A549 (cell line): ENCODE measurements around the gene STIM1. TPM values are rescaled to one million over a fixed set of nuclear protein-coding genes. Genes with fewer than 3 reads are reported as not detected.

Experiments
- ATAC-seq, 2 experiments: fragments of 200-7000 bp in 1 of 2; fragments of >200 bp in 1 of 2; cut with Nextera tagmentation in 1 of 2; cut with Tn5 transposase in 1 of 2; 3 replicates each; pipeline versions ENCODE4 v1.8.0 to v1.9.1; 2018 to 2020; ENCODE audit warnings: mild to moderate bottlenecking in 1 of 2, moderate library complexity in 1 of 2
- CTCF ChIA-PET: fragments of 300-600 bp; sonication (Branson Sonifier 250); formaldehyde crosslinking; extraction: SDS; loops from one replicate; lab custom pipeline; 2021; ENCODE audit warnings: antibody characterized with exemption, inconsistent platforms; lab: Yijun Ruan, JAX
- POLR2A ChIA-PET: fragments of 350-600 bp; formaldehyde crosslinking; extraction: SDS; loops from one replicate; lab custom pipeline; 2021; ENCODE audit warnings: antibody characterized with exemption, inconsistent platforms; lab: Yijun Ruan, JAX
- DNase-seq, 2 experiments: peaks; one replicate each; pipeline versions ENCODE4 v3.0.0 to v3.0.0-alpha.2; 2011 to 2016; ENCODE audit warnings: low read depth in 1 of 2, low spot score in 1 of 2
- FAIRE-seq: peaks from 2 replicates; lab custom pipeline; 2011; peaks lifted over from hg19 to GRCh38; lab: Jason Lieb, UNC
- H3K27ac ChIP-seq, 2 experiments: fragments of >200 bp; sonication (Bioruptor Twin); formaldehyde crosslinking; 3 replicates each; pipeline ENCODE4 v1.5.1; 2016 to 2017
- H3K4me1 ChIP-seq: fragments of >200 bp; sonication (Bioruptor Twin); formaldehyde crosslinking; 3 replicates; pipeline ENCODE4 v1.6.1; 2016
- H3K4me2 ChIP-seq: fragments of >200 bp; sonication (Bioruptor Twin); formaldehyde crosslinking; 3 replicates; pipeline ENCODE4 v1.6.1; 2016
- H3K4me3 ChIP-seq: fragments of >200 bp; sonication (Bioruptor Twin); formaldehyde crosslinking; 3 replicates; pipeline ENCODE4 v1.5.1; 2016
- H3K9me3 ChIP-seq: fragments of >200 bp; sonication (Bioruptor Twin); formaldehyde crosslinking; 3 replicates; pipeline ENCODE4 v1.6.1; 2016
- BHLHE40 ChIP-seq: IDR thresholded peaks from 2 replicates; pipeline ENCODE4 v1.6.1; 2012; ENCODE audit warnings: low read depth, low read length, inconsistent platforms
- CHD4 ChIP-seq: fragments of 200-600 bp; sonication (generic); IDR thresholded peaks from 2 replicates; pipeline ENCODE4 v1.6.1; 2016; ENCODE audit warnings: antibody characterized with exemption, mild to moderate bottlenecking, borderline replicate concordance
- E2F6 ChIP-seq: IDR thresholded peaks from 2 replicates; pipeline ENCODE4 v1.6.1; 2012; ENCODE audit warnings: low read depth, borderline replicate concordance
- EHMT2 ChIP-seq: fragments of 200-600 bp; sonication (generic); IDR thresholded peaks from 2 replicates; pipeline ENCODE4 v1.6.1; 2016; ENCODE audit warnings: antibody characterized with exemption, low read depth, mild to moderate bottlenecking, moderate library complexity
- EP300 ChIP-seq, 2 experiments: fragments of >200 bp; sonication (Bioruptor Twin); formaldehyde crosslinking; IDR thresholded peaks; 2 replicates in 1 of 2; 3 replicates in 1 of 2; pipeline ENCODE4 v1.6.1; 2016 to 2017
- ESRRA ChIP-seq: fragments of 150-350 bp; IDR thresholded peaks from 2 replicates; pipeline ENCODE4 v1.6.1; 2014; ENCODE audit warnings: mild to moderate bottlenecking, low read length, borderline replicate concordance
- FOSB ChIP-seq: fragments of 250-450 bp; sonication (Bioruptor Pico); IDR thresholded peaks from 2 replicates; pipeline ENCODE4 v1.5.0; 2020; ENCODE audit warnings: mild to moderate bottlenecking, moderate library complexity
- FOSL2 ChIP-seq, 2 experiments: fragments of 450-650 bp in 1 of 2; fragments of >200 bp in 1 of 2; sonication (Bioruptor Twin) in 1 of 2; formaldehyde crosslinking; IDR thresholded peaks; 2 replicates each; pipeline versions ENCODE4 v1.5.0 to v1.6.1; 2016 to 2020; ENCODE audit warnings: mild to moderate bottlenecking in 1 of 2, moderate library complexity in 1 of 2
- FOXS1 ChIP-seq: fragments of 250-450 bp; sonication (Bioruptor Pico); IDR thresholded peaks from 2 replicates; pipeline ENCODE4 v1.5.0; 2020; ENCODE audit warnings: mild to moderate bottlenecking, moderate library complexity
- GATA3 ChIP-seq: IDR thresholded peaks from 2 replicates; pipeline ENCODE4 v1.6.1; 2012; ENCODE audit warnings: borderline replicate concordance
- HOXB5 ChIP-seq: fragments of 250-450 bp; sonication (Bioruptor Pico); IDR thresholded peaks from 2 replicates; pipeline ENCODE4 v1.5.0; 2020; ENCODE audit warnings: mild to moderate bottlenecking, moderate library complexity
- JUN ChIP-seq, 2 experiments: fragments of >200 bp; sonication (Bioruptor Twin); formaldehyde crosslinking; IDR thresholded peaks; 2 replicates in 1 of 2; 3 replicates in 1 of 2; pipeline ENCODE4 v1.6.1; 2016 to 2017
- JUNB ChIP-seq: fragments of >200 bp; sonication (Bioruptor Twin); formaldehyde crosslinking; IDR thresholded peaks from 2 replicates; pipeline ENCODE4 v1.6.1; 2016
- KDM5A ChIP-seq: fragments of 200-600 bp; sonication (generic); IDR thresholded peaks from 2 replicates; pipeline ENCODE4 v1.6.1; 2016; ENCODE audit warnings: antibody characterized with exemption, mild to moderate bottlenecking
- NFE2L2 ChIP-seq: fragments of 150-350 bp; conservative IDR thresholded peaks from 2 replicates; pipeline ENCODE4 v1.6.1; 2014; ENCODE audit warnings: low read length
- NPAS2 ChIP-seq: fragments of 250-450 bp; sonication (Bioruptor Pico); IDR thresholded peaks from 2 replicates; pipeline ENCODE4 v1.8.0; 2022; ENCODE audit warnings: mild to moderate bottlenecking, moderate library complexity, borderline replicate concordance
- POLR2AphosphoS2 ChIP-seq: conservative IDR thresholded peaks from 2 replicates; pipeline ENCODE4 v1.6.1; 2012; ENCODE audit warnings: low read length, improper control_type of control experiment, inconsistent platforms
- RAD21 ChIP-seq, 2 experiments: fragments of >200 bp in 1 of 2; sonication (Bioruptor Twin) in 1 of 2; formaldehyde crosslinking in 1 of 2; IDR thresholded peaks in 1 of 2; conservative IDR thresholded peaks in 1 of 2; 2 replicates in 1 of 2; 3 replicates in 1 of 2; pipeline ENCODE4 v1.6.1; 2012 to 2018; ENCODE audit warnings: inconsistent platforms in 1 of 2
- RCOR1 ChIP-seq: fragments of 150-350 bp; IDR thresholded peaks from 2 replicates; pipeline ENCODE4 v1.6.1; 2014; ENCODE audit warnings: antibody characterized with exemption, low read length, low read depth
- RFX5 ChIP-seq: fragments of 450-650 bp; IDR thresholded peaks from 2 replicates; pipeline ENCODE4 v1.7.1; 2014; ENCODE audit warnings: antibody characterized with exemption, mild to moderate bottlenecking, moderate library complexity
- RNF2 ChIP-seq: fragments of 200-600 bp; sonication (generic); IDR thresholded peaks from 2 replicates; pipeline ENCODE4 v1.6.1; 2016; ENCODE audit warnings: low read depth, mild to moderate bottlenecking, antibody characterized with exemption, moderate library complexity, borderline replicate concordance
- SMC3 ChIP-seq: fragments of >200 bp; sonication (Bioruptor Twin); formaldehyde crosslinking; IDR thresholded peaks from 3 replicates; pipeline ENCODE4 v1.6.1; 2018; ENCODE audit warnings: inconsistent platforms
- TFCP2L1 ChIP-seq: fragments of 250-450 bp; sonication (Bioruptor Pico); IDR thresholded peaks from 2 replicates; pipeline ENCODE4 v1.5.0; 2021; ENCODE audit warnings: mild to moderate bottlenecking
- WGBS: methylation state at CpG from one replicate; pipeline ENCODE4 v1.1.6; 2017; ENCODE audit errors: missing lambda C conversion rate; 5-methylcytosine and 5-hydroxymethylcytosine counted together
- polyA plus RNA-seq, 4 experiments: library from polyadenylated mRNA; depleted of rRNA in 3 of 4; stranded (reverse); fragments of >200 nt; fragmentation: RNase III in 1 of 4; extraction: RNeasy Plus Mini Kit Qiagen cat#74134 plus additional on column Dnase treatment in 1 of 4; gene quantifications; 2 replicates in 3 of 4; 3 replicates in 1 of 4; pipeline ENCODE4 v1.2.3, GENCODE V29; 2011 to 2017
- TF ChIP-seq, protein P1 (sequence below): IDR thresholded peaks from 2 replicates; pipeline ENCODE4 v1.6.1; 2012
- TF ChIP-seq, protein P2 (sequence below): IDR thresholded peaks from 2 replicates; pipeline ENCODE4 v1.6.1; 2012
- TF ChIP-seq, protein P3 (sequence below): fragments of >200 bp; sonication (Bioruptor Twin); formaldehyde crosslinking; IDR thresholded peaks from 3 replicates; pipeline ENCODE4 v1.6.1; 2016
- TF ChIP-seq, protein P4 (sequence below): fragments of >200 bp; sonication (Bioruptor Twin); formaldehyde crosslinking; IDR thresholded peaks from 3 replicates; pipeline ENCODE4 v1.5.1; 2016

STIM1 gene
- polyA plus RNA-seq, 2 of the 4 experiments (the other 2 are of a cell fraction): 35.2 to 38.7 TPM

DNA sequence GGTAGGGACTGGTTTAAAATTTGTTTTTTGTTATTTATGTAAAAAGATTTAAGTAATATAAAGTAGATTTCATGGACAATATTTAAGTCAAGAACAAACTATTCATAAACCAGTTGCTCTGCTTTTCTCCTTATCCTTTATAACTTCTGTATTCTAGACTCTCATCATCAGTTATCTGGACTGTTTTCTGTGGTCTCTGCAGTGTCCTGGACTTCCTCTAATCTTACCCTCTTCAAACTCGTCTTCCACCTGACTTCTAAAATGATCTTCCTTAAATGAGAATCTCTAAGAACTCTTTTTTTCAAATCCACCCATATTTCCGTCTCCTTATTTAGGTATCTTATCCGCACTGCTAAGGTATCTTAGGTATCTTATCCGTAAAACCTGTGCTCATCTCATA lies 247.2 kb downstream of the STIM1 start (continued):
- TF ChIP-seq, protein P1, sequence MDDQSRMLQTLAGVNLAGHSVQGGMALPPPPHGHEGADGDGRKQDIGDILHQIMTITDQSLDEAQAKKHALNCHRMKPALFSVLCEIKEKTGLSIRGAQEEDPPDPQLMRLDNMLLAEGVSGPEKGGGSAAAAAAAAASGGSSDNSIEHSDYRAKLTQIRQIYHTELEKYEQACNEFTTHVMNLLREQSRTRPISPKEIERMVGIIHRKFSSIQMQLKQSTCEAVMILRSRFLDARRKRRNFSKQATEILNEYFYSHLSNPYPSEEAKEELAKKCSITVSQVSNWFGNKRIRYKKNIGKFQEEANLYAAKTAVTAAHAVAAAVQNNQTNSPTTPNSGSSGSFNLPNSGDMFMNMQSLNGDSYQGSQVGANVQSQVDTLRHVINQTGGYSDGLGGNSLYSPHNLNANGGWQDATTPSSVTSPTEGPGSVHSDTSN: no peak
- no peak for TF ChIP-seq TFCP2L1 (CRISPR knock-in tag)
- TF ChIP-seq FOXS1 (CRISPR knock-in tag): no peak

GRCh38 chr11:4103269-4103668 lies 247.8 kb downstream of the STIM1 start:
- no peaks in the 10 kb centered on the region for H3K9me3 ChIP-seq
- FAIRE-seq (no peak), DNase-seq (no peak), ATAC-seq (no peak)
- ChIA-PET CTCF (interaction anchor here (1.2 to 2.1 kb wide), 2 partner anchors 84 to 254 kb away, joined by 5 read pairs; no protein-coding TSS in a partner anchor), POLR2A (no interaction called here)
- no peak overlapping the region for H3K4me2 ChIP-seq
- no peak overlapping the region for H3K4me3 ChIP-seq
- WGBS: 89% methylated on average over 2 of the region's 2 CpGs
- no peaks in the 10 kb centered on the region for H3K4me1 ChIP-seq
- no peak overlapping the region for H3K27ac ChIP-seq
- TF ChIP-seq SMC3 (no peak), GATA3 (no peak), HOXB5 (CRISPR knock-in tag) (no peak), RAD21 (conservative IDR thresholded peaks at IDR 0.05 in 1 of 2, IDR thresholded peaks at IDR 0.05 in 1 of 2) (no peak), FOXS1 (CRISPR knock-in tag) (no peak), CHD4 (no peak), KDM5A (no peak), FOSL2 (IDR thresholded peaks at IDR 0.05) (no peak), FOSL2 (CRISPR knock-in tag; IDR thresholded peaks at IDR 0.05) (no peak), POLR2AphosphoS2 (no peak), FOSB (no peak)
- TF ChIP-seq, protein P2, sequence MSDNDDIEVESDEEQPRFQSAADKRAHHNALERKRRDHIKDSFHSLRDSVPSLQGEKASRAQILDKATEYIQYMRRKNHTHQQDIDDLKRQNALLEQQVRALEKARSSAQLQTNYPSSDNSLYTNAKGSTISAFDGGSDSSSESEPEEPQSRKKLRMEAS: no peak

GRCh38 chr11:4105916-4106315 lies 250.5 kb downstream of the STIM1 start:
- 100% methylated on average over 1 of the region's 1 CpG for WGBS

More at GRCh38 chr11:4105916-4106315, 250.5 kb downstream of the STIM1 start:
- CTCF ChIA-PET: interaction anchor here (0.7 to 1.5 kb wide), 2 partner anchors 264 to 268 kb away, joined by 3 to 6 read pairs; no protein-coding TSS in a partner anchor
- H3K27ac ChIP-seq: no peak overlapping the region
- ATAC-seq (no peak), FAIRE-seq (no peak), DNase-seq (no peak)
- TF ChIP-seq EP300 (IDR thresholded peaks at IDR 0.05) (no peak), FOSL2 (IDR thresholded peaks at IDR 0.05) (no peak), FOSL2 (CRISPR knock-in tag; IDR thresholded peaks at IDR 0.05) (no peak), RNF2 (no peak), TFCP2L1 (CRISPR knock-in tag) (no peak), NFE2L2 (no peak), ESRRA (no peak), JUN (IDR thresholded peaks at IDR 0.05) (no peak), RFX5 (no peak), JUNB (no peak), NPAS2 (CRISPR knock-in tag) (no peak), RCOR1 (no peak), RAD21 (conservative IDR thresholded peaks at IDR 0.05 in 1 of 2, IDR thresholded peaks at IDR 0.05 in 1 of 2) (no peak), EHMT2 (no peak), BHLHE40 (no peak), E2F6 (no peak)
- TF ChIP-seq, protein P3, sequence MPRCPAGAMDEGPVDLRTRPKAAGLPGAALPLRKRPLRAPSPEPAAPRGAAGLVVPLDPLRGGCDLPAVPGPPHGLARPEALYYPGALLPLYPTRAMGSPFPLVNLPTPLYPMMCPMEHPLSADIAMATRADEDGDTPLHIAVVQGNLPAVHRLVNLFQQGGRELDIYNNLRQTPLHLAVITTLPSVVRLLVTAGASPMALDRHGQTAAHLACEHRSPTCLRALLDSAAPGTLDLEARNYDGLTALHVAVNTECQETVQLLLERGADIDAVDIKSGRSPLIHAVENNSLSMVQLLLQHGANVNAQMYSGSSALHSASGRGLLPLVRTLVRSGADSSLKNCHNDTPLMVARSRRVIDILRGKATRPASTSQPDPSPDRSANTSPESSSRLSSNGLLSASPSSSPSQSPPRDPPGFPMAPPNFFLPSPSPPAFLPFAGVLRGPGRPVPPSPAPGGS: no peak
- TF ChIP-seq, protein P4, sequence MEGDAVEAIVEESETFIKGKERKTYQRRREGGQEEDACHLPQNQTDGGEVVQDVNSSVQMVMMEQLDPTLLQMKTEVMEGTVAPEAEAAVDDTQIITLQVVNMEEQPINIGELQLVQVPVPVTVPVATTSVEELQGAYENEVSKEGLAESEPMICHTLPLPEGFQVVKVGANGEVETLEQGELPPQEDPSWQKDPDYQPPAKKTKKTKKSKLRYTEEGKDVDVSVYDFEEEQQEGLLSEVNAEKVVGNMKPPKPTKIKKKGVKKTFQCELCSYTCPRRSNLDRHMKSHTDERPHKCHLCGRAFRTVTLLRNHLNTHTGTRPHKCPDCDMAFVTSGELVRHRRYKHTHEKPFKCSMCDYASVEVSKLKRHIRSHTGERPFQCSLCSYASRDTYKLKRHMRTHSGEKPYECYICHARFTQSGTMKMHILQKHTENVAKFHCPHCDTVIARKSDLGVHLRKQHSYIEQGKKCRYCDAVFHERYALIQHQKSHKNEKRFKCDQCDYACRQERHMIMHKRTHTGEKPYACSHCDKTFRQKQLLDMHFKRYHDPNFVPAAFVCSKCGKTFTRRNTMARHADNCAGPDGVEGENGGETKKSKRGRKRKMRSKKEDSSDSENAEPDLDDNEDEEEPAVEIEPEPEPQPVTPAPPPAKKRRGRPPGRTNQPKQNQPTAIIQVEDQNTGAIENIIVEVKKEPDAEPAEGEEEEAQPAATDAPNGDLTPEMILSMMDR: no peak
- no peak overlapping the region for H3K4me2 ChIP-seq
- no peaks in the 10 kb centered on the region for H3K9me3 ChIP-seq
- POLR2A ChIA-PET: no interaction called here
- no peaks in the 10 kb centered on the region for H3K4me1 ChIP-seq
- no peak overlapping the region for H3K4me3 ChIP-seq
